NB4 (cell line): ENCODE results near the gene UNC45B.
"Not testable (repeated sequence)": the region's sequence is repeated elsewhere in the genome, so short reads cannot be mapped to it uniquely, and the experiment has no call there.

Experiments used
- DNase-seq: peaks from one replicate; pipeline ENCODE4 v3.0.0; 2010; ENCODE audit warnings: low read depth
- H3K4me3 ChIP-seq: one replicate; pipeline ENCODE4 v1.5.1; 2011; ENCODE audit warnings: mild to moderate bottlenecking, low read depth, low read length, moderate library complexity
- MYC ChIP-seq: IDR thresholded peaks from 2 replicates; pipeline ENCODE4 v1.6.1; 2011; ENCODE audit warnings: low read depth, low read length
- POLR2A ChIP-seq: IDR thresholded peaks from 2 replicates; pipeline ENCODE4 v1.6.1; 2011; ENCODE audit warnings: mild to moderate bottlenecking; ENCODE audit not compliant: insufficient read length; ENCODE audit errors: extremely low read depth
- TF ChIP-seq, protein P1 (sequence below): IDR thresholded peaks from one replicate; pipeline ENCODE4 v1.5.1; 2012; ENCODE audit warnings: low read depth, low read length
- TF ChIP-seq, protein P2 (sequence below): IDR thresholded peaks from 2 replicates; pipeline ENCODE4 v1.6.1; 2011; ENCODE audit warnings: low read depth, low read length

UNC45B gene

DNA sequence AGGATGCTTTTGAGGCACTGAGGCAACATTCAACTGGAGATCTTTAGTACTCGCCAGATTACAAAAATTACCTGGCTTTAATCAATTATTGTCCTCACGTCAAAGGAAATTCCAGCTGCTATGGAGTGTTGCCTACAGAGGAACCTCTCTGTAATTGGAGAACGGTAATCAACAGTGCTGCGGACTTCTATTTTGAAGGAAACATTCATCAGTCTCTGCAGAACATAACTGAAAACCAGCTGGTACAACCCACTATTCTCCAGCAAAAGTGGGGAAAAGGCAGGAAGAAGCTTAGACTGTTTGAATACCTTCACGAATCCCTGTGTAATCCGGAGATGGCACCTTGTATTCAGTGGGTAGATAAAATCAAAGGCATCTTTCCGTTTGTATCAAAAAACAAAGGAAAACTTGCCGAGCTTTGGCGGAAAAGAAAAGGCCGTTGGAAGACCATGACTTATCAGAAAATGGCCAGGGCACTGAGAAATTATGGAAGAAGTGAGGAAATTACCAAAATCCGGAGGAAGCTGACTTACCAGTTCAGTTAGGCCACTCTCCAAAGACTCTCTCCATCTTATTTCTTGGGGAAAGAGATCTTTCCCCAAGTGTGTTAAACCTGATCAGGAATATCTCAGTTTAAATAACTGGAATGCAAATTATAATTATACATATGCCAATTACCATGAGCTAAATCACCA lies 43.5 kb downstream of the UNC45B start:
- TF ChIP-seq, protein P1, sequence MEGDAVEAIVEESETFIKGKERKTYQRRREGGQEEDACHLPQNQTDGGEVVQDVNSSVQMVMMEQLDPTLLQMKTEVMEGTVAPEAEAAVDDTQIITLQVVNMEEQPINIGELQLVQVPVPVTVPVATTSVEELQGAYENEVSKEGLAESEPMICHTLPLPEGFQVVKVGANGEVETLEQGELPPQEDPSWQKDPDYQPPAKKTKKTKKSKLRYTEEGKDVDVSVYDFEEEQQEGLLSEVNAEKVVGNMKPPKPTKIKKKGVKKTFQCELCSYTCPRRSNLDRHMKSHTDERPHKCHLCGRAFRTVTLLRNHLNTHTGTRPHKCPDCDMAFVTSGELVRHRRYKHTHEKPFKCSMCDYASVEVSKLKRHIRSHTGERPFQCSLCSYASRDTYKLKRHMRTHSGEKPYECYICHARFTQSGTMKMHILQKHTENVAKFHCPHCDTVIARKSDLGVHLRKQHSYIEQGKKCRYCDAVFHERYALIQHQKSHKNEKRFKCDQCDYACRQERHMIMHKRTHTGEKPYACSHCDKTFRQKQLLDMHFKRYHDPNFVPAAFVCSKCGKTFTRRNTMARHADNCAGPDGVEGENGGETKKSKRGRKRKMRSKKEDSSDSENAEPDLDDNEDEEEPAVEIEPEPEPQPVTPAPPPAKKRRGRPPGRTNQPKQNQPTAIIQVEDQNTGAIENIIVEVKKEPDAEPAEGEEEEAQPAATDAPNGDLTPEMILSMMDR, result no peak
- TF ChIP-seq POLR2A (no peak), MYC (no peak)
- TF ChIP-seq, protein P2, sequence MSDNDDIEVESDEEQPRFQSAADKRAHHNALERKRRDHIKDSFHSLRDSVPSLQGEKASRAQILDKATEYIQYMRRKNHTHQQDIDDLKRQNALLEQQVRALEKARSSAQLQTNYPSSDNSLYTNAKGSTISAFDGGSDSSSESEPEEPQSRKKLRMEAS, result no peak
- no peak for DNase-seq
- no peak overlapping the region for H3K4me3 ChIP-seq

DNA sequence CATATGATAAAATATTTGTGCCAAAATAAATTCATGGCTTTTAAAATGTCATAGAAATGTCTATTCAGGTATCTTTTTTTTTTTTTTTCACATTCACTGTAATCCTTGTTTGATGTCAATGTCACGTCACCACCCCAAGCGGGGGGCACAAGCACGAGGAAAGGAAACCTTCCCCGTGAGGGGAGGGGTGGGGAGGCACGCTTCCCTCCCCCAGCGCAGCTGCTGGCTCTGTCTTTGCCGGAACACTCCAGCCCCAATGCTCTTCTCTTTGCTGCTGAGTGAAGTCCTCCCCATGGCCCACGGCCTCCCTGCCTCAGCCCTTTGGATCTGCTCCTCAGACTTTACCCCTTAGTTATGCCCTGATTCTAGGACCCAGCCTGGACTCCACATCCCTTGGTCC lies 45.1 kb downstream of the UNC45B start:
- no peak overlapping the region for H3K4me3 ChIP-seq
- TF ChIP-seq POLR2A, result no peak
- TF ChIP-seq, protein P2, result no peak
- TF ChIP-seq, protein P1, result no peak
- TF ChIP-seq MYC, result no peak
- DNase-seq, result no peak

DNA sequence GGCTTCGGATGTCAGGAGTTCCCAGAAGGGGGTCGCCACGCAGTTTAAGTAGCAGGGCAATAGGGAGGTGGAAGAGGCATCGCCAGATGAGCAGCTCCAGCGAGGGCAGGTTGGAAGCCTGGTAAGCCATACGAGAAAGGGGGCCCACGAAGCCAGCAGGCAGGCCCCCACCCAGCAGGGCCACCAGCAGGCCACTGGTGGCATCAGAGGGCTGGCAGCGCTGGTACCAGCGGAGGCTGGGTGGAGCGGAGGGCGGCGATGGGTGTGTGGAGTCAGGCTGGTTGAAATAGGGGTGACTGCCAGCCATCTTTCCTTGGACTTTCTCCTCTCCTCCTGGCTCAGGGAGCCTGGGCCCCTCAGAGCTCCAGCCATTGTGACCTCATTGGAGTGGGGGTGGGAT lies 46.4 kb downstream of the UNC45B start, which contains the start of gene SLC35G3:
TSS of gene SLC35G3 (minus strand) at position 393 of the 400 bp plus-strand sequence. CDS start at position 307, 86 bp downstream.
- H3K4me3 ChIP-seq, DNase-seq: not testable (repeated sequence)

DNA sequence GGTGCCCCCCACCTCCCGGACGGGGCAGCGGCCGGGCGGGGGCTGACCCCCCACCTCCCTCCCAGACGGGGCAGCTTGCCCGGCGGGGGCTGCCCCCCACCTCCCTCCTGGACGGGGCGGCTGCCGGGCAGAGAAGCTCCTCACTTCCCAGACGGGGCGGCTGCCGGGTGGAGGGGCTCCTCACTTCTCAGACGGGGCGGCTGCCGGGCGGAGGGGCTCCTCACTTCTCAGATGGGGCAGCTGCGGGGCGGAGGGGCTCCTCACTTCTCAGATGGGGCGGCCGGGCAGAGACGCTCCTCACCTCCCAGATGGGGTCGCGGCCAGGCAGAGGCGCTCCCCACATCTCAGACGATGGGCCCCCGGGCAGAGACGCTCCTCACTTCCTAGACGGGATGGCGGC lies 47.4 kb downstream of the UNC45B start:
- not testable (repeated sequence) for DNase-seq, H3K4me3 ChIP-seq

DNA sequence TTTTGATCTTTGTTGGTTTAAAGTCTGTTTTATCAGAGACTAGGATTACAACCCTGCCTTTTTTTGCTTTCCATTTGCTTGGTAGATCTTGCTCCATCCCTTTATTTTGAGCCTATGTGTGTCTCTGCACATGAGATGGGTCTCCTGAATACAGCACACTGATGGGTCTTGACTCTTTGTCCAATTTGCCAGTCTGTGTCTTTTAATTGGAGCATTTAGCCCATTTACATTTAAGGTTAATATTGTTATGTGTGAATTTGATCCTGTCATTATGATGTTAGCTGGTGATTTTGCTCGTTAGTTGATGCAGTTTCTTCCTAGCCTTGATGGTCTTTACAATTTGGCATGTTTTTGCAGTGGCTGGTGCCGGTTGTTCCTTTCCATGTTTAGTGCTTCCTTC lies 55.0 kb downstream of the UNC45B start:
- DNase-seq, H3K4me3 ChIP-seq: not testable (repeated sequence)

DNA sequence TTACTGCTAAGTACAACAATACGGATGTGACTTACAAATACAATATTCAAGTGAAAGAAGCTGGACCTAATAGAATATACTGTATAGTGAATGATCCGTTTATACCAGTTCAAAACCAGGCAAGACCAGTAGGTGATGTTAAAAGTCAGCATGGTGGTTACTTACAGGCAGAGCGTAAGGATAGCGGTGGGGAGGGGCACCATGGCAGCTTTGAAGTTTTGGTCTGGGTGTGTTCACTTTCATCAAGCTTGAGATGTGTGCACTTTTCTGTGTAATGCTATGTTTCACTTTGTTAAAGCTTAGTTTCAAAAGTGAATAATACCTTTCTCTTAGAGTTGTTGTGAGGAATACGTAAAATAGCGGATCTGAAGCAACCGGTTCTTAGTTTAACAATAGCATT lies 63.1 kb downstream of the UNC45B start:
- no peak overlapping the region for H3K4me3 ChIP-seq
- TF ChIP-seq, protein P2, result no peak
- TF ChIP-seq, protein P1, result no peak
- no peak for TF ChIP-seq POLR2A
- TF ChIP-seq MYC, result no peak
- no peak for DNase-seq

DNA sequence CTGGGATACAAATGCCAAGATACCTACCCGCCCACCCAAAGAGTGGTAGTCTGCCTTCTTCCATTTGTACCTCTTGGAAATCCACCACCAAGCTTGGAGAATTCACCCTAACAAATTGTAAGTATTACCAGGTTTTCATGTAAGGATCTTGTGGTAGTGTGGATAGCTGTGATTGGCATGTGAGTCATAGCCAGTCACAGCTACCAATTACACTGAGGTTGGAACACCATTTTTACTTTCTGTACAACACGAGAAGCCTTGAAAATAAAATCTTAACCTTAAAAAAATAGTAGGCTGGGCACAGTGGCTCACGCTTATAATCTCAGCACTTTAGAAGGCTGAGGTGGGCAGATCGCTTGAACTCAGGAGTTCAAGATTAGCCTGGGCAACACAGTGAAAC lies 65.1 kb downstream of the UNC45B start:
- TF ChIP-seq POLR2A, result no peak
- TF ChIP-seq, protein P2, result no peak
- no peak for TF ChIP-seq MYC
- TF ChIP-seq, protein P1, result no peak
- H3K4me3 ChIP-seq, result no peak overlapping the region
- DNase-seq, result no peak

DNA sequence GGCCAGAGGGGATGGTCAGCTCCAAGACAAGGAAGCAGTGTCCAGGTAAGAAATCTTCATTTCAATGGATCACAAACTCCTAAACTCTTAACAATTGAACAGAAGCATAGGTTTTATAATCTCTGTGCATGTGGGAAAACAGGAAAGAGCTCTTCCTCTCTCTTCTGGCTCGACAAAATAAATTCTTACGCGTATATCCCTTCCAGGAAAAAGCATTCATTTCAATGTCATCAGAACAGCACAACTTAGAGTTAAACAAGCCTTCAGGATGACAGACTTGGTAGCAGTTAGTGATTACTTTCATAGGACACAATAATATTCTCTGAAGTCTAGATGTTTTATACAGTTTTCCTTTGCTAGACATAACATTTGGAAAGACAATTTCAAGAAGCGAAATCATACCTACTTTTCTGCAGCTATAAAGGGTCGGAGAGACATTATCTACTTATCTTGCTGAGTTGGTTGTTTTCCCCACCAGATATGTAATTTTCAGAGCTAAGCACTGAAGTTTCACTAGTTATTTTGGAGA lies 65.9 kb downstream of the UNC45B start:
- TF ChIP-seq, protein P2, result no peak
- no peak for TF ChIP-seq POLR2A
- TF ChIP-seq MYC, result no peak
- TF ChIP-seq, protein P1, result no peak
- DNase-seq, result no peak

More for the DNA sequence above, 65.9 kb downstream of the UNC45B start:
- no peak overlapping the region for H3K4me3 ChIP-seq
